DLD1 (cell line): ENCODE results near the gene DCAF6.
"Not testable (repeated sequence)": the region's sequence is repeated elsewhere in the genome, so short reads cannot be mapped to it uniquely, and the experiment has no call there.

Experiments
- in situ Hi-C: cut with HindIII; loops from 2 replicates; pipeline ENCODE4 v1.10.0; 2017; ENCODE audit warnings: low sequenced_read_pairs

The DCAF6 gene

GRCh38 chr1:167924102-167924501 lies 12.4 kb upstream of the DCAF6 start:
- in situ Hi-C loops: no loop called here

DNA sequence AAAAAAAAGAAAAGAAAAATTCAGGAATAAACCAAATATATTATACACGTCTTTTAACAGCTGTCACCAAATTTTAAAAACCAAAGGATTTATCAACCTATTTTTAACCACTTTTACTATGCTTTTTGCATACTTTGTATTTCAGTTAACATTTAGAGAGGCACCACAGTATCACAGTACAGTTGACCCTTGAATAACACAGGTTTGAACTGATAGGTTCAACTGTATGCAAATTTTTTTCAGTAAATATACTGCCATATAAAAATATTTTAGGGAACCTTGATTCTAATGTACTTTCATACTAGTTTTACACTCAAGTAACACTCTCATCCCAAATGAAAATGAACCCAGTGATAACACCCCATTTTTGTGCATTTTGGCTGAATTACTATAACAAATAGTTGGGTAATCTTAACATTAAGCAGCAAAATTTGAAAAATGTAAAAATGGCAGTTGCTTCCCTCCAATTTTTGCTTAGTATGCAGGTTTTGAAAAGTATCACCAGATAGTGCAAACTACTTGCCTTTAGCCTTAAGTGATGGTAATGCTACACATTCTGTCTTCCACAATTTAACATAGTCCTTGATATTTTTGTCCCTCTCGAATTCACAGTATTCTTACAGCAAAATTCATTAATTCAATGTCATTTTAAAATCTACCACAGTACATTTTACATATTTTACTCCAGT lies 11.8 kb upstream of the DCAF6 start:
- in situ Hi-C loops: no loop called here

GRCh38 chr1:167926486-167926997 lies 9.9 kb upstream of the DCAF6 start:
- in situ Hi-C loops: no loop called here

- in situ Hi-C loops: no loop called here
Measured at GRCh38 chr1:167927046-167927754, 9.3 kb upstream of the DCAF6 start.

DNA sequence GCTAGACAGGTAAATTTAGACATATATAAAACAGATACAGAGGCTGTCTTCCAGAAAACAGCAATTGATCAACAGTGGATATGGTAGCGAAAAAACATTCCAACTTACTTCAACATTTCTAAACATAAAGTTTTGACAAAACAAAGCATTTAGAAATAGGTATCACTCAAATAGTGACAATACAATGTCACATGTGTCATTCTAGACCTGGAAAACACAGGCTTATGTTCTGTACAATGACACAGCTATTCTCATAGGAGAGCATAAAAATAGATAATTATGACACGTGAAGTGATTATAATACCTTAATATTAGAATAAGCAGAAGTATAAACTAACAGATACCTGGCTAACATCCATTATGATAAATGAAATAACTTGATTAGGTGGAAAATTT lies 8.0 kb upstream of the DCAF6 start:
- in situ Hi-C loops: no loop called here

- in situ Hi-C loops: not testable (repeated sequence)
Measured at GRCh38 chr1:167928919-167929318, 7.6 kb upstream of the DCAF6 start.

DNA sequence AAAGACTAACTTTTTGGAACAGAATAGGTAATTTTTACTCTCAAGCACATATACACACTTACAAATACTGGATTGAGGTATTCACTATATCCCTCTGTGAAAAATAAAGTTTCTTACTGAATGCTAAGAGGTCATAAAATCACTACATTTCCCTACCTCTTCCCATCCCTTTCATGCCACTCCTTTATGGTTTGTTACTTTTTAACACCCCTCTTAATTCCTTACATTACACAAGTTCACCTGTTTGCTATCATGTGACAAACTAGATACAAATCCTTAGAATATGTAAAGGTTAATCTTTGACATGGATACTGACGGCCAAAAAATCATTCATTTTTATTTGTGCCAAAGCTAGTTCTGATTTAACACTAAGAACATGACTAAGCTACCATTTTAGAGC lies 6.8 kb upstream of the DCAF6 start:
- in situ Hi-C loops: no loop called here

DNA sequence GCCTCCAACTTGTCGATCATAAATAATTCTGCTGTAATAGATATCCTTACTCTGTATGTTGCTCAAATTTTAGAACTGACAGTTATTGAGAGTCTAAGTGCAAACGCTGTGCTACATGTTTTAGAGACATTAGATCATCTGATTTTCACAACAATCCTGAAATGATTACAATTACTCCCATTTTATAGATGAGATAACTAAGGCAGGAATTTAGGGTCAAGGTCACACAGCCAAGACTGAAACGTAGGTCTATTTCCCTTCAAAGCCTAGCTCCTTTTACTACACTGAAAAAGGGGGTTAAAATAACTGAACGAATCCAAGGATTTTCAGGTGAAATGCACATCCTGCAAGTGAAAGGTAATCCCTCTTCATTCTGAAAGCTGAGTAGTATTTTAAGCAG lies 2.7 kb upstream of the DCAF6 start:
- in situ Hi-C loops: no loop called here

DNA sequence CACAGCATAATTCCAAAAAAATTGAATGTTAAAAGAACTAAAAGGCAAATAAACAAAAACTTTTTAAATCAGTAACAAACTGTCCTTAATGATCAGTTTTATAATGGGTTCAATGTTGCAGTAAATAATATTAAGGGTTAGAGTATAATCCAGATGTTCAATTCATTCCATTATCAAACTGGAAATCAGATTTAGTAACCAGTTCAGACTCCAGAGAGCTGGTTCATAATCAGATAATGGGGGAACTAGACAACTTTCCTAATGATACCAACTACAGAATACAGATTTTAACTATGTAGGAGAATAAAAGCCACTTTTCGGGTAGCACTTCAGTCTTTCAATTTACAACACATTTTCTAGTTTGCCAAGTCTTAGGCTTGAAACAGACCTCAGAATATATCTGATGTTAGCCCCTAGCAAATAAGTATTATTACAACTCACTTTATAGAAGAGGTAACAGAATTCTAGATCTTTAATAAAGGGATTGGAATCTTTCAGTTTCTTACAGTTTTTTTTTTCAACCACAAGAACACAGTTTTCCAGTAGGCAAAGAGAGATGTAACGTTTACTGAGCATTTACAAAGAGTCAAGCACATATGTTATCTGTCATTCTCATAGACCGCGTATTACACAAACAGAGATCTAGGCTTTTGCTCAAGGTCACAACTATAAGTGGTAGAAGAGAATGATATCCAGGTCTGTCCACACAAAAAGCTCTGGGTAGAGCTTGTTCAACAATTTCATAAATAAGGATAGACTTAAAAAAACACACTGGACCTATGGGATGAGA lies 1.9 kb upstream of the DCAF6 start:
- in situ Hi-C loops: no loop called here

DNA sequence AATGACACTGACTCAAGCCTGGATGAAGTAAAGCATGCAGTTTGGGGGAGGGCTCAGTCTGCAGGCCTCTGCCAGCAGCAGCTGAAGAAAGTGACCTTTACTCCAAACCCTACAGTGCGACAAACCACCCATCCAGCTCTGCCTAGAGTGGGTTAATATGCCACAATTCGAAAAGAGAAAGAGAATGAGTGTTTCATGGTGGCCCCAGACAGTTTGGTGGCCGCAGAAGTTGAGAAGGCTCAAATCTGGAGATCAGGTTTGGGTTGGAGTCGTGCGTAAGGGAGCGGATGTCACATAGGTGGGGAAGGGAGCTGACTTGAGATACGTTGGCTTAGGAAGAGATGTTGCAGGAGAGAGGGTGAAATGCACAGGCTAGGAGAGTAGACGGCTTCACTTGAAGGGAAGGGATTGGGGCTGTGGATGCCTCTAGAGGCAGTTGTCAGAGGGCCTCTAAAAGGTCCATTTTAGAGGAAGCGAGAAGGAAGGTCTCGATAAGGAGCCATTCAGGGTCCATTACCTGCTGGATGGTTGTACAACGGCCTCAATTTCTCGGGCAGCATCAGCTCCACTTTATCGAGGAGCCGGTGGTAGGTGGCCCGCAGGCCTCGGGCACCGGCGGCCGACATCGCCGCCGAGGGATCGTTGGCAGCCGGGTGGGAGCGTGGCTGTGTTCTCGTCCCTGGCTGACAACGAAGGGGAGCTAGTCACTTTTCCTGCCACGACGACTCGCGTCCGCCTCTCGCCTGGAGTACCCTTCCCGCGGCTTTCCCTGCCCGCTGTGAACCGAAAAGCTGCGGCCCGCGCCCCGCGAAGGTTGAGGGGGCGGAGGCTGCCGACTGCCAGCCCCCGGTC lies 1.0 kb upstream of the DCAF6 start:
- in situ Hi-C loops: no loop called here

- in situ Hi-C loops: no loop called here
Measured at GRCh38 chr1:167936930-167937708, 636 bp downstream of the DCAF6 start, which contains the start of gene MPC2. Gene MPC2, minus strand, starts transcription at chr1:167937072. Its CDS starts 1,231 bp downstream, at chr1:167935841.

DNA sequence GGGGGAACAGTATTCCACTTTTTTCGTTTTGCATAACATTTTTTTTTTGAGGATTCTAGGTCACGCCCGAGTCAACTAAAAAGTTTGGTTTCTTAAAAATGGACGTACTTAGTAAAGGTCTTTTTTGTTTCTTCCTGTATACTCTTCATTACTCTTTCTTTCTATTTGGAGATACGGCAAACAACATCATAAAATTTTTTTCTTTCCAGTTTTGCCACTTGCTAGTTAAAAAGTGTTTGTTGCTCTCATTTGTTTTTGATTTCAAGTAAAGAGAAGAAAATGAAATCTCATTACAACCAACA lies 1.2 kb downstream of the DCAF6 start:
- in situ Hi-C loops: no loop called here

DNA sequence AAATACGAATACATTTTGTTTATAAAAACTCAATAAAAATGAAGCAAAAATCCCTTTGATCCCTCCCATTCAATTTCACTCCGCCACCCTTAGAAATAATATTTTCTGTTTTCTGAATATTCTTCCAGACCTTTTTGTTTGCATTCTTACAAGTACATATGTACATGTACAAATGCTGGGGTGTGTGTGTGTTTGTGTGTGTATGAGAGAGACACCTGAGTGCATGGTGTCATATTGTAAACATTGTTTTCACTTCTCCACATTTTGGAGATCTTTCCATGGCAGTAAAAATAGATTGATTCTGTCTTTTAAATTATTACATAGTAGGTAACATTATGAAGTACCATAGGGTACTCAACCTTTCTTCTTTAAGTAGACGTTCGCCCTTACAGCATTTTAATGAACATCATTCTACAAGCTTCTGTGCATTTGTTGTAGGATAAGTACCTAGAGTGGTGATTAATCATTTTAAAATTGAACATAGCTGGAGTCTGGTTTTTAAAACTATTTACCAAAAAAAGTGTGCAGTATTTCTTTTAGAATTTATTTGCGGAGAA lies 1.7 kb downstream of the DCAF6 start:
- in situ Hi-C loops: no loop called here

GRCh38 chr1:167940264-167940663 lies 3.8 kb downstream of the DCAF6 start:
- in situ Hi-C loops: no loop called here

GRCh38 chr1:167943541-167943940 lies 7.1 kb downstream of the DCAF6 start:
- in situ Hi-C loops: no loop called here

- in situ Hi-C loops: no loop called here
Measured at GRCh38 chr1:167947733-167948132, 11.2 kb downstream of the DCAF6 start.

DNA sequence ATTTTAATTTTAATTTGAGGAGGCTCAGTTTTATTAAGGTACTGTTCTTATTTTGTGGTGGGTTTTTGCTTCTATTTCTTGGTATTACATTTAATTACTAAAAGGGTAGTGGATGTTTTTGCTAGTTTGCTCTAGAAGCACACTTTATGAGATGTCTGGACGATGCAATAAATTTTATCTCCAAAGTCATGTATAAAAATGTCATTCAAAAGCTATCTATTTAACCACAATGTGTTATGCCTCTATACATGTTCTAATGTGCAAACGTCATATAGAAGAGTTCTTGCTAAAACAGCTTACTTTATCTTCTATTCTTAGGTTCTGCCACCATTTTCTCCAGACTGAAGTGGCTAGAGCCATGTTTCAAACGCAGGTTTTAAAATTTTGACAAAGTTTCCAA lies 13.3 kb downstream of the DCAF6 start:
- in situ Hi-C loops: no loop called here

GRCh38 chr1:167950569-167950968 lies 14.1 kb downstream of the DCAF6 start:
- in situ Hi-C loops: no loop called here

DNA sequence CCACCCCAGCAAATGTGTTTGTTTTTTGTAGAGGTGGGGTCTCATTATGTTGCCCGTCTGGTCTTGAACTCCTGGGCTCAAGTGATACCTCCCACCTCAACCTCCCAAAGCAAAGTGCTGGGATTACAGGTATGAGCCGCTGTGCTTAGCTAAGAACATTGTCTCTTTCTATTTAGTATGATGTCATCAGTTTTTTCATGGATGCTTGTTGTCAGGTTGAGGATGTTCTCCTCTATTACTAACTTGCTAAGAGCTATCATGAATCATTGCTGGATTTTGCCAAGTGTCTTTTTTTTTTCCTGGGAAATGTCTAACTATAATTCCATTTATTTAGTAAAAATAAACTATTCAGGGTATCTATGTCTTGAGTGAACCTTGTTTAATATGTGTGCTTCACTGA lies 19.4 kb downstream of the DCAF6 start:
- in situ Hi-C loops: no loop called here

DNA sequence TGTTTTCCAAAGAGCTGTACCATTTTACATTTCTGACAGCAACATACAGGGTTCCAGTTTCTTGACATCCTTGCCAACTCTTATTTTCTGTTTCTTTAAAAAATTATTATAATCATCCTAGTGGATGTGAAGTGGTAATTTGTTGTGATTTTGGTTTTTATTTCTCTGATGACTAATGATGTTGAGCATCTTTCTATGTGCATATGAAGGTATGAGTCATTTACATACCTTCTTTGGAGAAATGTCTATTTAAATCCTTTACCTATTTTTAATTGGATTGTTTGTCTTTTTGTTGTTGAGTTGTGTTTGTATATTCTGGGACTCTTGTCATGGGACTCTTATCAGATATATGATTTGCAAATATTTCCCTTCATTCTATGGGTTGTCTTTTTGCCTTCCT lies 21.2 kb downstream of the DCAF6 start:
- in situ Hi-C loops: no loop called here
